H1 (cell line): Measurements from ENCODE around the gene NCLN. TPM values are rescaled to one million over a fixed set of nuclear protein-coding genes. Genes with fewer than 3 reads are reported as not detected.

Experiments
- MAFK ChIP-seq: IDR thresholded peaks from 2 replicates; pipeline ENCODE4 v1.6.1; 2012; ENCODE audit warnings: low read depth, mild to moderate bottlenecking, improper control_type of control experiment, low read length
- SIX5 ChIP-seq: IDR thresholded peaks from 2 replicates; pipeline ENCODE4 v1.6.1; 2011; ENCODE audit warnings: mild to moderate bottlenecking, low read depth, low read length
- TAF7 ChIP-seq: optimal IDR thresholded peaks from 2 replicates; pipeline ENCODE3; 2011; ENCODE audit warnings: low read depth, mild to moderate bottlenecking, inconsistent platforms, low read length, moderate library complexity, borderline replicate concordance
- polyA plus RNA-seq, 7 experiments: library from polyadenylated mRNA; depleted of rRNA in 3 of 7; stranded (reverse) in 5 of 7; unstranded in 2 of 7; fragments of >200 nt in 5 of 7; fragments of 200-250 nt in 2 of 7; gene quantifications; 1 replicate in 5 of 7; 2 replicates in 1 of 7; 4 replicates in 1 of 7; pipeline versions ENCODE4 v1.2.1 to v1.2.3, GENCODE V29; 2011 to 2013; ENCODE audit warnings: missing spikeins in 2 of 7, mixed read lengths in 2 of 7
- total RNA-seq: library from RNA; stranded (reverse); fragmentation: NEBNext Ultra II Directional; extraction: Animal tissue kit (Norgen Biotek cat#: 25700); gene quantifications from 2 replicates; pipeline ENCODE4 v1.2.1, GENCODE V29; 2021
- TF ChIP-seq, protein P1 (sequence below), 3 experiments: IDR thresholded peaks; 1 replicate in 2 of 3; 2 replicates in 1 of 3; pipeline versions ENCODE4 v1.5.1 to v1.6.1; 2011; ENCODE audit warnings: low read length in 3 of 3, mild to moderate bottlenecking in 3 of 3, inconsistent platforms in 2 of 3, low read depth in 1 of 3, moderate library complexity in 1 of 3; ENCODE audit not compliant: insufficient read depth in 1 of 3; ENCODE audit errors: control extremely low read depth in 1 of 3
- TF ChIP-seq, protein P2 (sequence below): IDR thresholded peaks from 2 replicates; pipeline ENCODE4 v1.6.1; 2012; ENCODE audit warnings: inconsistent platforms

Gene NCLN
- total and polyA plus RNA-seq, 2 of the 8 experiments (the other 6 are each of a cell fraction or from before 2014, with no cell fraction given): 89.2 to 103 TPM

DNA sequence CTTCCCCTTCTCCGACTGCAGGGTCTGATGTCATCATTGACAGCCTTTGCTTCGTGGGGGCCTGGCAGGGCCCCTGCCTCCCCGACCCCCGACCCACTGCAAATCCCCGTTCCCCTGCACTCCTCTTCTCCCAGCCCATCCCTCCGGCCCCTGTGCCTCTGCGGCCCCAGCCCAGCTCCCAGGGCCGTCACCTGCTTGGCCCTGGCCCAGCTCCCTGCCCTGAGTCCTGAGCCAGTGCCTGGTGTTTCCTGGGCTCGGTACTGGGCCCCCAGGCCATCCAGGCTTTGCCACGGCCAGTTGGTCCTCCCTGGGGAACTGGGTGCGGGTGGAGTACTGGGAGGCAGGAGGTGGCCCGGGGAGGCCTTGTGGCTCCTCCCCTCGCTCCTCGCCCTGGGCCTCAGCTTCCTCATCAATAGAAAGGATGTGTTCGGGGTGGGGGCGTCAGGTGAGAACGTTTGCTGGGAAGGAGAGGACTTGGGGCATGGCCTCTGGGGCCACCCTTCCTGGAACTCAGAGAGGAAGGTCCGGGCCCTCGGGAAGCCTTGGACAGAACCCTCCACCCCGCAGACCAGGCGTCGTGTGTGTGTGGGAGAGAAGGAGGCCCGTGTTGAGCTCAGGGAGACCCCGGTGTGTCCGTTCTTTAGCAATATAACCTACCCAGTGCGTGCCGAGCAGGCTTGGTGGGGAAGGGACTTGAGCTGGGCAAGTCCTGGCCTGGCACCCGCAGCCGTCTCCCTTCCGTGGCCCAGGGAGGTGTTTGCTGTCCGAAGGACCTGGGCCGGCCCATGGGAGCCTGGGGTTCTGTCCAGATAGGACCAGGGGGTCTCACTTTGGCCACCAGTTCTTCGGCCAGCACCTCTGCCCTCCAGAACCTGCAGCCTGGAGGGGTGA lies 22.8 kb downstream of the NCLN start (continued):
- TF ChIP-seq MAFK: no peak
- TF ChIP-seq, protein P1, sequence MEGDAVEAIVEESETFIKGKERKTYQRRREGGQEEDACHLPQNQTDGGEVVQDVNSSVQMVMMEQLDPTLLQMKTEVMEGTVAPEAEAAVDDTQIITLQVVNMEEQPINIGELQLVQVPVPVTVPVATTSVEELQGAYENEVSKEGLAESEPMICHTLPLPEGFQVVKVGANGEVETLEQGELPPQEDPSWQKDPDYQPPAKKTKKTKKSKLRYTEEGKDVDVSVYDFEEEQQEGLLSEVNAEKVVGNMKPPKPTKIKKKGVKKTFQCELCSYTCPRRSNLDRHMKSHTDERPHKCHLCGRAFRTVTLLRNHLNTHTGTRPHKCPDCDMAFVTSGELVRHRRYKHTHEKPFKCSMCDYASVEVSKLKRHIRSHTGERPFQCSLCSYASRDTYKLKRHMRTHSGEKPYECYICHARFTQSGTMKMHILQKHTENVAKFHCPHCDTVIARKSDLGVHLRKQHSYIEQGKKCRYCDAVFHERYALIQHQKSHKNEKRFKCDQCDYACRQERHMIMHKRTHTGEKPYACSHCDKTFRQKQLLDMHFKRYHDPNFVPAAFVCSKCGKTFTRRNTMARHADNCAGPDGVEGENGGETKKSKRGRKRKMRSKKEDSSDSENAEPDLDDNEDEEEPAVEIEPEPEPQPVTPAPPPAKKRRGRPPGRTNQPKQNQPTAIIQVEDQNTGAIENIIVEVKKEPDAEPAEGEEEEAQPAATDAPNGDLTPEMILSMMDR (IDR thresholded peaks at IDR 0.05; ENCODE audit: control extremely low read depth in 1 of 3, insufficient read depth in 1 of 3, low read depth in 1 of 3, low read length in 3 of 3): no peak
- TF ChIP-seq TAF7: no peak
- TF ChIP-seq, protein P2, sequence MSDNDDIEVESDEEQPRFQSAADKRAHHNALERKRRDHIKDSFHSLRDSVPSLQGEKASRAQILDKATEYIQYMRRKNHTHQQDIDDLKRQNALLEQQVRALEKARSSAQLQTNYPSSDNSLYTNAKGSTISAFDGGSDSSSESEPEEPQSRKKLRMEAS: no peak
- no peak for TF ChIP-seq SIX5
- TF ChIP-seq, all 59 proteins: peak for 0
